Endothelial cell of umbilical vein (primary cell): ENCODE results near the gene JAZF1. TPM values are rescaled to one million over a fixed set of nuclear protein-coding genes. Genes with fewer than 3 reads are reported as not detected.

ENCODE experiments used
- BruUV-seq: library from RNA; stranded (reverse); fragments of 400-500 nt; replicated peaks from 2 replicates; lab custom pipeline; 2021; lab: Mats Ljungman, UMichigan
- CTCF ChIA-PET: fragments of 300-600, 350-600 bp; sonication (Branson Sonifier 250); formaldehyde crosslinking; loops from one replicate; lab custom pipeline; 2021; ENCODE audit warnings: antibody characterized with exemption, inconsistent platforms; lab: Charles Lee
- POLR2A ChIA-PET: fragments of 300-600, 350-600 bp; sonication (Branson Sonifier 250); formaldehyde crosslinking; loops from one replicate; lab custom pipeline; 2021; ENCODE audit warnings: antibody characterized with exemption, inconsistent platforms; lab: Charles Lee
- DNase-seq: peaks from one replicate; pipeline ENCODE4 v3.0.0-alpha.2; 2011; ENCODE audit warnings: low read depth, low spot score
- FAIRE-seq: peaks from 2 replicates; lab custom pipeline; 2011; peaks lifted over from hg19 to GRCh38; lab: Jason Lieb, UNC
- H2AFZ ChIP-seq: 2 replicates; pipeline ENCODE4 v1.6.0; 2012; ENCODE audit warnings: low read depth, low read length, control low read depth, inconsistent platforms
- H3K27ac ChIP-seq: 2 replicates; pipeline ENCODE4 v1.5.1; 2011; ENCODE audit warnings: low read depth, mild to moderate bottlenecking, control low read depth, low read length, moderate library complexity; ENCODE audit not compliant: insufficient read depth
- H3K27me3 ChIP-seq, 2 experiments: 2 replicates each; pipeline versions ENCODE4 v1.6.0 to v1.6.1; 2011; ENCODE audit warnings: low read length in 2 of 2, mixed read lengths in 1 of 2; ENCODE audit not compliant: control insufficient read depth in 2 of 2, insufficient read depth in 2 of 2
- H3K36me3 ChIP-seq, 2 experiments: 2 replicates in 1 of 2; 3 replicates in 1 of 2; pipeline ENCODE4 v1.5.1; 2011; ENCODE audit warnings: low read length in 2 of 2, mild to moderate bottlenecking in 1 of 2, moderate library complexity in 1 of 2; ENCODE audit not compliant: control insufficient read depth in 2 of 2, insufficient read depth in 2 of 2; ENCODE audit errors: extremely low read depth in 1 of 2
- H3K4me1 ChIP-seq: 3 replicates; pipeline ENCODE4 v1.5.1; 2011; ENCODE audit warnings: mild to moderate bottlenecking, low read length; ENCODE audit not compliant: control insufficient read depth, insufficient read depth; ENCODE audit errors: extremely low read depth
- H3K4me2 ChIP-seq: 2 replicates; pipeline ENCODE4 v1.6.1; 2011; ENCODE audit warnings: low read length, control low read depth, mixed read lengths; ENCODE audit not compliant: insufficient read depth
- H3K4me3 ChIP-seq, 3 experiments: fragments of 200-600 bp in 1 of 3; sonication (generic), shearing (Covaris generic) in 1 of 3; replicated peaks in 1 of 3; 2 replicates each; pipeline ENCODE4 v1.5.1; 2011 to 2016; ENCODE audit warnings: control low read depth in 3 of 3, low read length in 3 of 3, mild to moderate bottlenecking in 2 of 3, inconsistent platforms in 1 of 3, low read depth in 1 of 3, moderate library complexity in 1 of 3; ENCODE audit not compliant: insufficient read depth in 1 of 3
- H3K79me2 ChIP-seq: 2 replicates; pipeline ENCODE4 v1.6.0; 2012; ENCODE audit warnings: low read length, inconsistent platforms; ENCODE audit not compliant: control insufficient read depth, insufficient read depth
- H3K9ac ChIP-seq: replicated peaks from 2 replicates; pipeline ENCODE3; 2011; ENCODE audit warnings: low read length, control low read depth; ENCODE audit not compliant: insufficient read depth; ENCODE audit errors: extremely low read depth
- H3K9me1 ChIP-seq: replicated peaks from 3 replicates; pipeline ENCODE4 v1.6.0; 2011; ENCODE audit warnings: mild to moderate bottlenecking, low read length; ENCODE audit not compliant: control insufficient read depth, insufficient read depth; ENCODE audit errors: extremely low read depth
- H3K9me3 ChIP-seq: replicated peaks from 2 replicates; pipeline ENCODE4 v1.5.1; 2012; ENCODE audit warnings: low read length, inconsistent platforms; ENCODE audit not compliant: control insufficient read depth, insufficient read depth
- H4K20me1 ChIP-seq: replicated peaks from 2 replicates; pipeline ENCODE3; 2011; ENCODE audit warnings: mild to moderate bottlenecking, low read length; ENCODE audit not compliant: control insufficient read depth, insufficient read depth; ENCODE audit errors: extremely low read depth
- EZH2 ChIP-seq: IDR thresholded peaks from 2 replicates; pipeline ENCODE4 v1.6.1; 2012; ENCODE audit warnings: borderline replicate concordance, low read depth, mild to moderate bottlenecking, moderate library complexity, low read length, inconsistent platforms; ENCODE audit not compliant: severe bottlenecking
- FOS ChIP-seq: IDR thresholded peaks from 2 replicates; pipeline ENCODE4 v1.6.1; 2011; ENCODE audit warnings: mild to moderate bottlenecking, low read length, moderate library complexity, borderline replicate concordance; ENCODE audit not compliant: insufficient read depth
- JUN ChIP-seq: IDR thresholded peaks from 2 replicates; pipeline ENCODE4 v1.6.1; 2011; ENCODE audit warnings: borderline replicate concordance, low read depth; ENCODE audit not compliant: insufficient read length, insufficient read depth
- MAX ChIP-seq: IDR thresholded peaks from 2 replicates; pipeline ENCODE4 v1.6.1; 2011; ENCODE audit not compliant: insufficient read depth, insufficient read length
- POLR2AphosphoS5 ChIP-seq: IDR thresholded peaks from 2 replicates; pipeline ENCODE4 v1.6.1; 2012; ENCODE audit warnings: low read depth, mild to moderate bottlenecking, control low read depth, low read length, moderate library complexity; ENCODE audit not compliant: insufficient read depth
- dilution Hi-C: fragments of 300-500 bp; cut with MboI; formaldehyde crosslinking; loops from one replicate; pipeline ENCODE4 v1.15.0; 2019; ENCODE audit warnings: low sequenced_read_pairs; ENCODE audit not compliant: extremely low pct_ligation_motif_present
- intact Hi-C: fragments of 100-400 bp; cut with micrococcal nuclease; formaldehyde crosslinking; loops from one replicate; pipeline ENCODE4 v1.10.0; 2022
- polyA plus RNA-seq, 4 experiments: library from polyadenylated mRNA; depleted of rRNA in 3 of 4; stranded (reverse) in 3 of 4; unstranded in 1 of 4; fragments of >200 nt; gene quantifications; 2 replicates each; pipeline versions ENCODE4 v1.2.1 to v1.2.3, GENCODE V29; 2011 to 2012; ENCODE audit warnings: missing spikeins in 1 of 4
- total RNA-seq: library from RNA; stranded (reverse); gene quantifications from 2 replicates; pipeline ENCODE4 v1.2.3, GENCODE V29; 2021

The JAZF1 gene
- total and polyA plus RNA-seq, 2 donors (not counting 3 experiments of a cell fraction or from before 2014, with no cell fraction given), result 2.5 to 16.9 TPM

GRCh38 chr7:28207486-28208158 is 27.0 kb upstream of the JAZF1 start:
- no peaks in the 10 kb centered on the region for H3K79me2 ChIP-seq
- FAIRE-seq (peak; percentile 76), DNase-seq (peak; percentile 78)
- intact Hi-C loops, result loop anchor here (2.0 kb wide), 1 partner anchor 27 kb away; the partner anchor contains the start of gene JAZF1
- peak overlapping the region; percentile 28 for H3K27ac ChIP-seq
- no peak overlapping the region for H3K9ac ChIP-seq
- ChIA-PET CTCF (interaction anchor here (0.6 to 1.0 kb wide), 4 partner anchors 24 to 857 kb away, joined by 3 read pairs; no protein-coding TSS in a partner anchor), POLR2A (no interaction called here)
- TF ChIP-seq FOS, result peak; percentile 78
- peak; percentile 47 for TF ChIP-seq POLR2AphosphoS5
- peak; percentile 94 for TF ChIP-seq JUN
- no peak for TF ChIP-seq EZH2
- TF ChIP-seq MAX, result no peak
- no peaks in the 10 kb centered on the region for H3K9me3 ChIP-seq
- no peaks in the 10 kb centered on the region for H3K27me3 ChIP-seq
- BruUV-seq, result no TSS peak
- dilution Hi-C loops, result no loop called here
- H4K20me1 ChIP-seq, result no peaks in the 10 kb centered on the region
- H3K4me3 ChIP-seq, result no peak overlapping the region
- peak overlapping the region; percentile 59 for H3K4me2 ChIP-seq
- H2AFZ ChIP-seq, result no peak overlapping the region
- H3K4me1 ChIP-seq, result peaks cover 19% of the 10 kb centered on the region
- no peaks in the 10 kb centered on the region for H3K36me3 ChIP-seq
- no peaks in the 10 kb centered on the region for H3K9me1 ChIP-seq

GRCh38 chr7:28205506-28205905 is 24.9 kb upstream of the JAZF1 start:
- dilution Hi-C loops, result no loop called here
- ChIA-PET POLR2A (no interaction called here), CTCF (no interaction called here)

More at GRCh38 chr7:28205506-28205905, 24.9 kb upstream of the JAZF1 start:
- no peaks in the 10 kb centered on the region for H3K9me1 ChIP-seq
- H3K4me3 ChIP-seq, result no peak overlapping the region
- TF ChIP-seq JUN (no peak), MAX (no peak)
- BruUV-seq, result no TSS peak
- no peaks in the 10 kb centered on the region for H3K9me3 ChIP-seq
- H2AFZ ChIP-seq, result no peak overlapping the region
- no peak for DNase-seq
- no peak overlapping the region for H3K27ac ChIP-seq
- no peaks in the 10 kb centered on the region for H4K20me1 ChIP-seq
- H3K4me1 ChIP-seq, result peaks cover 15% of the 10 kb centered on the region
- peaks cover 2 to 3% of the 10 kb centered on the region in 2 experiments for H3K27me3 ChIP-seq
- H3K9ac ChIP-seq, result no peak overlapping the region
- intact Hi-C loops, result no loop called here
- H3K79me2 ChIP-seq, result no peaks in the 10 kb centered on the region
- no peak overlapping the region for H3K4me2 ChIP-seq
- H3K36me3 ChIP-seq, result no peaks in the 10 kb centered on the region
- no peak for FAIRE-seq
